IMR-90 (cell line): ENCODE measurements around the gene B4GALT7. TPM values are rescaled to one million over a fixed set of nuclear protein-coding genes. Genes with fewer than 3 reads are reported as not detected.

Source experiments
- ATAC-seq: fragments of 200-7000 bp; cut with Tn5 transposase; 2 replicates; pipeline ENCODE4 v1.9.1; 2020; ENCODE audit warnings: low read depth, mild to moderate bottlenecking, moderate library complexity
- BruUV-seq: library from RNA; stranded (reverse); fragments of 400-500 nt; replicated peaks from 2 replicates; lab custom pipeline; 2021; lab: Mats Ljungman, UMichigan
- CTCF ChIA-PET: fragments of 300-600 bp; formaldehyde crosslinking; extraction: SDS; loops from one replicate; lab custom pipeline; 2021; ENCODE audit warnings: antibody characterized with exemption; lab: Yijun Ruan, JAX
- POLR2A ChIA-PET: fragments of 300-600 bp; sonication (Branson Sonifier 250); formaldehyde crosslinking; loops from one replicate; lab custom pipeline; 2022; ENCODE audit warnings: antibody characterized with exemption; ENCODE audit not compliant: unreplicated experiment; lab: Charles Lee
- DNase-seq: peaks from one replicate; pipeline ENCODE4 v3.0.0; 2013
- H2AFZ ChIP-seq: replicated peaks from 2 replicates; pipeline ENCODE3; 2013; ENCODE audit warnings: low read length, mild to moderate bottlenecking; ENCODE audit not compliant: poor library complexity
- H2AK5ac ChIP-seq: 2 replicates; pipeline ENCODE4 v1.6.1; 2013; ENCODE audit warnings: low read depth, low read length, inconsistent platforms
- H2AK9ac ChIP-seq: replicated peaks from 2 replicates; pipeline ENCODE3; 2013; ENCODE audit warnings: mild to moderate bottlenecking, low read depth, low read length, moderate library complexity; ENCODE audit not compliant: poor library complexity
- H2BK120ac ChIP-seq: 2 replicates; pipeline ENCODE4 v1.6.1; 2013; ENCODE audit warnings: low read depth, low read length, inconsistent platforms
- H2BK15ac ChIP-seq: 3 replicates; pipeline ENCODE4 v1.6.1; 2013; ENCODE audit warnings: low read depth, low read length, inconsistent platforms
- H2BK20ac ChIP-seq: 2 replicates; pipeline ENCODE4 v1.6.1; 2013; ENCODE audit warnings: low read depth, mild to moderate bottlenecking, inconsistent platforms, low read length, moderate library complexity
- H2BK5ac ChIP-seq: 2 replicates; pipeline ENCODE4 v1.6.1; 2013; ENCODE audit warnings: mild to moderate bottlenecking, low read depth, low read length, inconsistent platforms; ENCODE audit not compliant: poor library complexity, severe bottlenecking
- H3K14ac ChIP-seq: replicated peaks from 2 replicates; pipeline ENCODE4 v1.6.1; 2013; ENCODE audit warnings: low read depth, low read length, inconsistent platforms
- H3K18ac ChIP-seq: 2 replicates; pipeline ENCODE4 v1.6.1; 2013; ENCODE audit warnings: low read depth, low read length, control low read depth
- H3K23ac ChIP-seq: 2 replicates; pipeline ENCODE4 v1.6.1; 2013; ENCODE audit warnings: low read depth, low read length, inconsistent platforms
- H3K27ac ChIP-seq: 2 replicates; pipeline ENCODE4 v1.5.1; 2013; ENCODE audit warnings: mild to moderate bottlenecking, control low read depth, low read length; ENCODE audit not compliant: insufficient read depth
- H3K27me3 ChIP-seq: 2 replicates; pipeline ENCODE4 v1.6.1; 2013; ENCODE audit warnings: low read length; ENCODE audit not compliant: control insufficient read depth, insufficient read depth
- H3K36me3 ChIP-seq: 2 replicates; pipeline ENCODE4 v1.6.1; 2013; ENCODE audit warnings: low read length, mixed read lengths; ENCODE audit not compliant: control insufficient read depth, insufficient read depth
- H3K4ac ChIP-seq: 2 replicates; pipeline ENCODE4 v1.6.1; 2013; ENCODE audit warnings: low read depth, low read length, inconsistent platforms
- H3K4me1 ChIP-seq: 2 replicates; pipeline ENCODE4 v1.6.1; 2013; ENCODE audit warnings: low read length, mixed read lengths; ENCODE audit not compliant: control insufficient read depth, insufficient read depth
- H3K4me2 ChIP-seq: 2 replicates; pipeline ENCODE4 v1.6.1; 2013; ENCODE audit warnings: low read depth, mild to moderate bottlenecking, control low read depth, low read length, moderate library complexity
- H3K4me3 ChIP-seq: 2 replicates; pipeline ENCODE4 v1.5.1; 2013; ENCODE audit warnings: low read depth, mild to moderate bottlenecking, control low read depth, low read length, moderate library complexity; ENCODE audit not compliant: insufficient read depth
- H3K56ac ChIP-seq: 2 replicates; pipeline ENCODE4 v1.6.1; 2013; ENCODE audit warnings: low read length, inconsistent platforms; ENCODE audit not compliant: insufficient read depth; ENCODE audit errors: extremely low read depth
- H3K79me1 ChIP-seq, 2 experiments: 2 replicates each; pipeline ENCODE4 v1.6.1; 2013; ENCODE audit warnings: low read length in 2 of 2, inconsistent platforms in 1 of 2, low read depth in 1 of 2
- H3K9ac ChIP-seq: 2 replicates; pipeline ENCODE4 v1.6.1; 2013; ENCODE audit warnings: low read depth, low read length, control low read depth
- H3K9me1 ChIP-seq: 2 replicates; pipeline ENCODE4 v1.6.1; 2013; ENCODE audit warnings: low read length, inconsistent platforms; ENCODE audit not compliant: insufficient read depth
- H3K9me3 ChIP-seq: 2 replicates; pipeline ENCODE4 v1.6.1; 2013; ENCODE audit warnings: low read length; ENCODE audit not compliant: control insufficient read depth, insufficient read depth
- H4K20me1 ChIP-seq: 2 replicates; pipeline ENCODE4 v1.6.1; 2013; ENCODE audit warnings: low read length, inconsistent platforms; ENCODE audit not compliant: insufficient read depth
- H4K5ac ChIP-seq: 2 replicates; pipeline ENCODE4 v1.6.1; 2013; ENCODE audit warnings: mild to moderate bottlenecking, low read depth, low read length, control low read depth
- H4K8ac ChIP-seq, 2 experiments: 2 replicates each; pipeline ENCODE4 v1.6.1; 2013; ENCODE audit warnings: low read depth in 2 of 2, low read length in 2 of 2, control low read depth in 1 of 2, inconsistent platforms in 1 of 2
- H4K91ac ChIP-seq: 2 replicates; pipeline ENCODE4 v1.6.1; 2013; ENCODE audit warnings: low read depth, low read length, inconsistent platforms; ENCODE audit not compliant: insufficient read depth
- BHLHE40 ChIP-seq: fragments of 150-350 bp; IDR thresholded peaks from 2 replicates; pipeline ENCODE4 v1.6.1; 2016; ENCODE audit warnings: mild to moderate bottlenecking, low read depth, low read length
- CHD1 ChIP-seq: IDR thresholded peaks from 2 replicates; pipeline ENCODE4 v1.6.1; 2012; ENCODE audit warnings: low read depth, low read length, improper control_type of control experiment
- FOS ChIP-seq: fragments of 150-350 bp; IDR thresholded peaks from 2 replicates; pipeline ENCODE4 v1.6.1; 2016; ENCODE audit warnings: low read depth, low read length
- MAFK ChIP-seq: IDR thresholded peaks from 2 replicates; pipeline ENCODE4 v1.6.1; 2012; ENCODE audit warnings: low read depth, low read length, improper control_type of control experiment
- POLR2A ChIP-seq: IDR thresholded peaks from 2 replicates; pipeline ENCODE4 v1.6.1; 2012; ENCODE audit warnings: mild to moderate bottlenecking, low read depth, low read length
- RAD21 ChIP-seq: IDR thresholded peaks from 2 replicates; pipeline ENCODE4 v1.6.1; 2012; ENCODE audit warnings: low read length, improper control_type of control experiment
- RFX5 ChIP-seq: IDR thresholded peaks from 2 replicates; pipeline ENCODE4 v1.8.0; 2012; ENCODE audit warnings: low read depth, mild to moderate bottlenecking, low read length, moderate library complexity
- WGBS, 2 experiments: methylation state at CpG; one replicate each; pipeline versions ENCODE4 v1.1.5 to v1.1.7; 2013; ENCODE audit warnings: missing lambda C conversion rate in 2 of 2; ENCODE audit not compliant: insufficient read length in 1 of 2; ENCODE audit errors: extremely low coverage in 2 of 2; 5-methylcytosine and 5-hydroxymethylcytosine counted together
- dilution Hi-C: fragments of 300-500 bp; cut with HindIII; formaldehyde crosslinking; loops from one replicate; pipeline ENCODE4 v1.14.3; 2018; ENCODE audit warnings: low sequenced_read_pairs; ENCODE audit not compliant: unreplicated experiment
- in situ Hi-C: fragments of 300-500 bp; cut with MboI; formaldehyde crosslinking; loops from 3 replicates; pipeline ENCODE4 v1.14.3; 2019; ENCODE audit warnings: low sequenced_read_pairs, inconsistent platforms, mixed read lengths
- intact Hi-C: fragments of 100-400 bp; cut with micrococcal nuclease; formaldehyde crosslinking; loops from 2 replicates; pipeline ENCODE4 v1.10.0; 2022
- polyA plus RNA-seq, 3 experiments: library from polyadenylated mRNA; depleted of rRNA; stranded (reverse); fragments of >200 nt; gene quantifications; 2 replicates each; pipeline ENCODE4 v1.2.3, GENCODE V29; 2012; ENCODE audit warnings: low replicate concordance in 1 of 3
- total RNA-seq: library from RNA; depleted of rRNA; stranded (reverse); fragments of >200 nt; gene quantifications from 2 replicates; pipeline ENCODE4 v1.2.3, GENCODE V29; 2012
- TF ChIP-seq, protein P1 (sequence below): conservative IDR thresholded peaks from 2 replicates; pipeline ENCODE4 v1.5.1; 2012; ENCODE audit warnings: mild to moderate bottlenecking, low read depth, low read length, improper control_type of control experiment
- TF ChIP-seq, protein P2 (sequence below): fragments of 150-350 bp; IDR thresholded peaks from 2 replicates; pipeline ENCODE4 v1.6.1; 2016; ENCODE audit warnings: low read depth, mild to moderate bottlenecking, low read length, moderate library complexity, borderline replicate concordance

Gene B4GALT7
- total and polyA plus RNA-seq, 2 of the 4 experiments (the other 2 are of a cell fraction), result 29.2 to 79.6 TPM

DNA sequence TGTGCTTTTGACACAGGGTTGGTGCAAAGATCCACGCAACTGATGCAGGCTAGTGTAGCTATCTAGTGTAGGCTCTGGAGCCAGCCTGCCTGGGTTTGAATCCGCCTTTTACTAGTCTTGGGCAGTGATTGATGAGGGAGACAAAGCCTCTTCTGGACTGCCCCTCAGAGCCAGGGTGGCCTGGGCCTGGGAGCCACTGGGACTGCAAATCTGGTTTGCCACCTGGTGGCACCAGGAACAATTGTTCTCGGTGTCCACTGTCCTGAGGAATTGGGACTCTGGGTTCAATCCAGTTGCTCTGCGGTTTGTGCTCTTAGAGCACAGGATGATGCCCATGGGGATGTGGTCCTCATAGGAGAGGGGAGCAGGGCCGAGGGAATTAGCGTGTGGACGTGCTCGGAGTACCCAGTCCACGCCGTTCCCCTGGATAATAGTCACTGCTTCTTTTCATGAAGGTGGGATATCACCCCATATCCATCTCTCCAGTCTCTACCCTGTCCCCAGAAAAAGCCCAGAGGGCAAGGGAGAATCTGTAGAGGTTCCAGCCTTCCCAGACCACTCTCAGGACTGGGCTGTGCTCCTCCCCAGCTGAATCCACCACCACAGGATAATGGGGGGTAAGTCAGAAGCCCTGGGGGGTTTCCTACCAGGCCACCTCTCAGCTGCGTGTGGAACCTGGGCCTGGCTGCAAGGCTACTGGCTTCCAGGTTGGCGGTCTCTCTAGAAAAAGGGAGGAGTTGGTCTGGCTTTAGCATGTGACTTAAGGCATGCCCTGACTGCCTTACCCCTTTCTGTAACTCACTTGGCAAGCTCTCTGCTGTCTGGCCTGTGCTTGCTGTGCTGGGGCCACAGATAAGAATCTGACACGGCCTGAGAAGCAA is 1.9 kb downstream of the B4GALT7 start (continued):
- TF ChIP-seq FOS (no peak), MAFK (no peak)

DNA sequence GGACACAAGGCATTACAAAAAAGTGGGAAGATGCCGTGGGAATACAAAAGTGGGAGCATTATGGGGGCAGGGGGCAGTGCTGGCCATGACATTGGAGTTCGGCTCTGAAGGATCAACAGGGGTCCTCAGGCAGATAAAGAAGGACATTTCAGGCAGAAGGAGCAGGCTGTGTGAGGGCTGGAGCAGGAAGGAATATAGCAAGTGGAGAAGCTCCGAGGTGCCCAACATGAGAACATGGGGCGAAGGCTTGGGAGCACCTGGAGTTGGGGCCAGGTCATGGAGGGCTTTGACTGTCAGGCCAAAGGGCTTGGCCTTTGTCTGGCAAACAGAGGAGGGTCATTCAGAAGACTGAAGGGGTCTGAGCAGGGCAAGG is 2.5 kb downstream of the B4GALT7 start:
- dilution Hi-C loops (no loop called here), in situ Hi-C loops (loop anchor here (10.0 to 25.0 kb wide), 2 partner anchors 460 to 552 kb away; partner anchors contain the start of gene NHP2)

More for the DNA sequence above, 2.5 kb downstream of the B4GALT7 start:
- no peak overlapping the region for H2BK20ac ChIP-seq
- H3K23ac ChIP-seq, result no peak overlapping the region
- H3K9me1 ChIP-seq, result 0 out of 2 replicates have a peak, but pooled peaks cover 3% of the 10 kb centered on the region
- H3K36me3 ChIP-seq, result peaks cover 13% of the 10 kb centered on the region; the same call in 1 of the 2 replicates
- ChIA-PET CTCF (no interaction called here), POLR2A (no interaction called here)
- H2BK120ac ChIP-seq, result no peak overlapping the region
- H4K91ac ChIP-seq, result no peak overlapping the region
- H4K20me1 ChIP-seq, result no peaks in the 10 kb centered on the region; the same call in 1 of the 2 replicates
- H3K14ac ChIP-seq, result no peak overlapping the region
- peaks cover 11 to 25% of the 10 kb centered on the region in 2 experiments for H3K79me1 ChIP-seq
- no TSS peak for BruUV-seq
- no peak overlapping the region for H2AK5ac ChIP-seq
- no peak overlapping the region for H3K4ac ChIP-seq
- H3K4me1 ChIP-seq, result peaks cover 3% of the 10 kb centered on the region
- intact Hi-C loops, result loop anchor here (10.0 kb wide), 1 partner anchor 562 kb away; no protein-coding TSS in a partner anchor
- no peaks in the 10 kb centered on the region for H3K9me3 ChIP-seq
- no peak overlapping the region for H3K4me3 ChIP-seq
- no peak overlapping the region for H3K27ac ChIP-seq
- no peak overlapping the region for H4K5ac ChIP-seq
- H3K27me3 ChIP-seq, result no peaks in the 10 kb centered on the region
- H3K9ac ChIP-seq, result no peak overlapping the region
- no peak overlapping the region for H2AK9ac ChIP-seq
- 93% methylated on average over 4 of the region's 4 CpGs; no CpG with 5 or more reads in 1 of the 2 experiments for WGBS, 2 experiments
- no peak overlapping the region for H3K4me2 ChIP-seq
- H2BK15ac ChIP-seq, result no peak overlapping the region
- no peak overlapping the region for H4K8ac ChIP-seq
- DNase-seq (no peak), ATAC-seq (no peak)
- H2AFZ ChIP-seq, result no peak overlapping the region
- TF ChIP-seq, protein P1, sequence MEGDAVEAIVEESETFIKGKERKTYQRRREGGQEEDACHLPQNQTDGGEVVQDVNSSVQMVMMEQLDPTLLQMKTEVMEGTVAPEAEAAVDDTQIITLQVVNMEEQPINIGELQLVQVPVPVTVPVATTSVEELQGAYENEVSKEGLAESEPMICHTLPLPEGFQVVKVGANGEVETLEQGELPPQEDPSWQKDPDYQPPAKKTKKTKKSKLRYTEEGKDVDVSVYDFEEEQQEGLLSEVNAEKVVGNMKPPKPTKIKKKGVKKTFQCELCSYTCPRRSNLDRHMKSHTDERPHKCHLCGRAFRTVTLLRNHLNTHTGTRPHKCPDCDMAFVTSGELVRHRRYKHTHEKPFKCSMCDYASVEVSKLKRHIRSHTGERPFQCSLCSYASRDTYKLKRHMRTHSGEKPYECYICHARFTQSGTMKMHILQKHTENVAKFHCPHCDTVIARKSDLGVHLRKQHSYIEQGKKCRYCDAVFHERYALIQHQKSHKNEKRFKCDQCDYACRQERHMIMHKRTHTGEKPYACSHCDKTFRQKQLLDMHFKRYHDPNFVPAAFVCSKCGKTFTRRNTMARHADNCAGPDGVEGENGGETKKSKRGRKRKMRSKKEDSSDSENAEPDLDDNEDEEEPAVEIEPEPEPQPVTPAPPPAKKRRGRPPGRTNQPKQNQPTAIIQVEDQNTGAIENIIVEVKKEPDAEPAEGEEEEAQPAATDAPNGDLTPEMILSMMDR, result no peak
- TF ChIP-seq BHLHE40 (no peak), RFX5 (no peak), CHD1 (no peak), POLR2A (no peak), RAD21 (no peak)
- TF ChIP-seq, protein P2, sequence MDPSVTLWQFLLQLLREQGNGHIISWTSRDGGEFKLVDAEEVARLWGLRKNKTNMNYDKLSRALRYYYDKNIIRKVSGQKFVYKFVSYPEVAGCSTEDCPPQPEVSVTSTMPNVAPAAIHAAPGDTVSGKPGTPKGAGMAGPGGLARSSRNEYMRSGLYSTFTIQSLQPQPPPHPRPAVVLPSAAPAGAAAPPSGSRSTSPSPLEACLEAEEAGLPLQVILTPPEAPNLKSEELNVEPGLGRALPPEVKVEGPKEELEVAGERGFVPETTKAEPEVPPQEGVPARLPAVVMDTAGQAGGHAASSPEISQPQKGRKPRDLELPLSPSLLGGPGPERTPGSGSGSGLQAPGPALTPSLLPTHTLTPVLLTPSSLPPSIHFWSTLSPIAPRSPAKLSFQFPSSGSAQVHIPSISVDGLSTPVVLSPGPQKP, result no peak
- no peak overlapping the region for H3K56ac ChIP-seq
- H3K18ac ChIP-seq, result no peak overlapping the region
- no peak overlapping the region for H2BK5ac ChIP-seq
